NB4 (cell line): Measurements from ENCODE around the gene GRM7.

Source experiments
- POLR2A ChIP-seq: IDR thresholded peaks from 2 replicates; pipeline ENCODE4 v1.6.1; 2011; ENCODE audit warnings: mild to moderate bottlenecking; ENCODE audit not compliant: insufficient read length; ENCODE audit errors: extremely low read depth
- TF ChIP-seq, protein P1 (sequence below): IDR thresholded peaks from one replicate; pipeline ENCODE4 v1.5.1; 2012; ENCODE audit warnings: low read depth, low read length

DNA sequence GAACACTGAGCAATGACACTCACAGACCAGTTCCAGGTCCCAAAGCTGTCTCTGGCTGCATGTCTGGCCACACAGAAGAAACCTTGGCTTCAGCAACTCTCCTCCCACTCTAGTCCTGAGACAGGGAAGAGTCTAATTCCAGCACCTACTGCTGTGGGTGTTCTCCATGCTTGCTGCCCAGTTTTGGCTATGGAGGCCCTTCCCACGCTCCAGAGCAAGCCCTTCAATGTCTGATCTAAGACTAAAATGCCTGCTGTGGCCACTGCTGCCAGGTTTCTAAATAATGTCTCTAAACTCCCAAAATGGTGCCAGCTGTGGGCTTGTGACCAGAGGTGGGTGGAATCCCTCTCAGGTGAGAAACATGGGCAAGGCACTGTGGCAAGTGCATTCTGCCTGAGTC, 531.3 kb downstream of the GRM7 start:
- no peak for TF ChIP-seq POLR2A
- TF ChIP-seq, protein P1, sequence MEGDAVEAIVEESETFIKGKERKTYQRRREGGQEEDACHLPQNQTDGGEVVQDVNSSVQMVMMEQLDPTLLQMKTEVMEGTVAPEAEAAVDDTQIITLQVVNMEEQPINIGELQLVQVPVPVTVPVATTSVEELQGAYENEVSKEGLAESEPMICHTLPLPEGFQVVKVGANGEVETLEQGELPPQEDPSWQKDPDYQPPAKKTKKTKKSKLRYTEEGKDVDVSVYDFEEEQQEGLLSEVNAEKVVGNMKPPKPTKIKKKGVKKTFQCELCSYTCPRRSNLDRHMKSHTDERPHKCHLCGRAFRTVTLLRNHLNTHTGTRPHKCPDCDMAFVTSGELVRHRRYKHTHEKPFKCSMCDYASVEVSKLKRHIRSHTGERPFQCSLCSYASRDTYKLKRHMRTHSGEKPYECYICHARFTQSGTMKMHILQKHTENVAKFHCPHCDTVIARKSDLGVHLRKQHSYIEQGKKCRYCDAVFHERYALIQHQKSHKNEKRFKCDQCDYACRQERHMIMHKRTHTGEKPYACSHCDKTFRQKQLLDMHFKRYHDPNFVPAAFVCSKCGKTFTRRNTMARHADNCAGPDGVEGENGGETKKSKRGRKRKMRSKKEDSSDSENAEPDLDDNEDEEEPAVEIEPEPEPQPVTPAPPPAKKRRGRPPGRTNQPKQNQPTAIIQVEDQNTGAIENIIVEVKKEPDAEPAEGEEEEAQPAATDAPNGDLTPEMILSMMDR, result no peak
